Activated CD8-positive, alpha-beta memory T cell treated with anti-CD3 and anti-CD28 coated beads for 1 hour (primary cell): ENCODE measurements around the gene FGF3.
"Not testable (repeated sequence)": the region's sequence is repeated elsewhere in the genome, so short reads cannot be mapped to it uniquely, and the experiment has no call there.

Experiments
- DNase-seq, 2 donors: peaks; one replicate each; pipeline ENCODE4 v3.0.0-alpha.2; 2020; ENCODE audit warnings: low read depth in 1 of 2; ENCODE audit errors: extremely low read depth in 1 of 2

FGF3 gene

GRCh38 chr11:69773626-69774353 lies 45.4 kb downstream of the FGF3 start:
- DNase-seq, result no peak

GRCh38 chr11:69771466-69771865 lies 47.8 kb downstream of the FGF3 start:
- DNase-seq, result no peak

- no peak for DNase-seq
Observed at GRCh38 chr11:69770540-69770939, 48.7 kb downstream of the FGF3 start.

GRCh38 chr11:69765498-69765995 lies 53.7 kb downstream of the FGF3 start:
- no peak for DNase-seq

GRCh38 chr11:69764918-69765317 lies 54.3 kb downstream of the FGF3 start:
- not testable (repeated sequence) for DNase-seq

- no peak for DNase-seq
Observed at GRCh38 chr11:69760319-69760718, 58.9 kb downstream of the FGF3 start.
